Dendritic cell treated with granulocyte-macrophage colony-stimulating factor and Interleukin-4, amounts not matched to agents 40 ng/mL and 50 ng/mL, for 4 days (primary cell): ENCODE measurements around the gene PSMB1.
"Not testable (repeated sequence)": the region's sequence is repeated elsewhere in the genome, so short reads cannot be mapped to it uniquely, and the experiment has no call there.

Experiments used
- H3K27ac Mint-ChIP-seq: one replicate; pipeline ENCODE4 v1.8.0; 2022; ENCODE audit warnings: mild to moderate bottlenecking, mixed read lengths
- H3K27me3 Mint-ChIP-seq: one replicate; pipeline ENCODE4 v1.8.0; 2022; ENCODE audit warnings: mild to moderate bottlenecking, mixed read lengths
- H3K36me3 Mint-ChIP-seq: one replicate; pipeline ENCODE4 v1.8.0; 2022; ENCODE audit warnings: low read depth, mixed read lengths
- H3K4me1 Mint-ChIP-seq: one replicate; pipeline ENCODE4 v1.8.0; 2022; ENCODE audit warnings: low read depth, mixed read lengths
- H3K4me3 Mint-ChIP-seq: one replicate; pipeline ENCODE4 v1.8.0; 2022; ENCODE audit warnings: mild to moderate bottlenecking, moderate library complexity, mixed read lengths
- H3K9me3 Mint-ChIP-seq: one replicate; pipeline ENCODE4 v1.8.0; 2022; ENCODE audit warnings: mixed read lengths
- intact Hi-C: fragments of 100-400 bp; cut with micrococcal nuclease; formaldehyde crosslinking; loops from one replicate; pipeline ENCODE4 v1.15.0; 2022

PSMB1 gene

DNA sequence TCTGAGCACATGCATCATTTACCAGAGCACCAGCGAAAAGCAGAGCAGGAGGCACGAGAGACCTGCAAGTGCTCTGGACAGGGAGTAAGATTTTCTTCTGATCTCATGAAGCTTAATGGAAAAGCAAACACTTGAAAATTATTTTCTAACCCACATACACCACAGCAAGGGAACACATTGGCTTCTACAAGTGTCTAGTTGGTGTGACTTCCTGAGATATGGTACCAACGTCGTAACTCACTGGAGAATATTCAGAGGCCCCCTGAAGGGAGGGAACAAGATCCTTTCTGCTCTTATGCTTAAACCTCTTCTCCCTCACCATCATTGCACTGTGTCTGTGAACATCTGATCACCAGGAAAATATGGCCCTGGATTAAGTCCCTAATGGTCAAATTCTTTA is 48.6 kb downstream of the PSMB1 start:
- intact Hi-C loops, result no loop called here
- peaks cover 32% of the 10 kb centered on the region for H3K9me3 Mint-ChIP-seq
- no peak overlapping the region for H3K4me3 Mint-ChIP-seq
- H3K27ac Mint-ChIP-seq, result no peak overlapping the region
- no peaks in the 10 kb centered on the region for H3K4me1 Mint-ChIP-seq
- H3K27me3 Mint-ChIP-seq, result peaks cover 8% of the 10 kb centered on the region
- H3K36me3 Mint-ChIP-seq, result no peaks in the 10 kb centered on the region

GRCh38 chr6:170503414-170503761 is 49.7 kb downstream of the PSMB1 start:
- Mint-ChIP-seq H3K27ac (no peak overlapping the region), H3K4me3 (no peak overlapping the region), H3K36me3 (no peaks in the 10 kb centered on the region), H3K4me1 (no peaks in the 10 kb centered on the region), H3K9me3 (peaks cover 32% of the 10 kb centered on the region), H3K27me3 (peaks cover 8% of the 10 kb centered on the region)
- intact Hi-C loops, result no loop called here

DNA sequence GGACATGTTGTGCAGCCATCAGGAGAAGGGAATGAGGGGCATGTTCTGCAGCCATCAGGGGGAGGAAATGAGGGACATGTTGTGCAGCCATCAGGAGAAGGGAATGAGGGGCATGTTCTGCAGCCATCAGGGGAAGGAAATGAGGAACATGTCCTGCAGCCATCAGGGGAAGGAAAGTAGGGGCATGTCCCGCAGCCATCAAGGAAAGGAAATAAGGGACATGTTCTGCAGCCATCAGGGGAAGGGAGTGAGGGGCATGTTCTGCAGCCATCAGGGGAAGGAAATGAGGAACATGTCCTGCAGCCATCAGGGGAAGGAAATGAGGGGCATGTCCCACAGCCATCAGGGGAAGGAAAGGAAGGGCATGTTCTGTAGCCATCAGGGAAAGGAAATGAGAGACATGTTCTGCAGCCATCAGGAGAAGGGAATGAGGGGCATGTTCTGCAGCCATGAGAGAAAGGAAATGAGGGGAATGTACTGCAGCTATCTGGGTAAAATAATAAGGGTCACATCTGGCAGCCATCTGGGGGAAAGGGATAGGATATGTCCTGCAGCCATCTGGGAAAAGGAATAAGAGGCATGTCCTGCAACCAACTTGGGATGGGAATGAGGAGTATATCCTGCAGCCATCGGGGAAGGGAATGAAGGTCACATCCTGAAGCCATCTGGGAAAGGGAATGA is 50.2 kb downstream of the PSMB1 start:
- H3K27me3 Mint-ChIP-seq, H3K27ac Mint-ChIP-seq, H3K4me3 Mint-ChIP-seq, H3K4me1 Mint-ChIP-seq, H3K36me3 Mint-ChIP-seq, intact Hi-C loops: not testable (repeated sequence)
- H3K9me3 Mint-ChIP-seq, result peaks cover 32% of the 10 kb centered on the region

DNA sequence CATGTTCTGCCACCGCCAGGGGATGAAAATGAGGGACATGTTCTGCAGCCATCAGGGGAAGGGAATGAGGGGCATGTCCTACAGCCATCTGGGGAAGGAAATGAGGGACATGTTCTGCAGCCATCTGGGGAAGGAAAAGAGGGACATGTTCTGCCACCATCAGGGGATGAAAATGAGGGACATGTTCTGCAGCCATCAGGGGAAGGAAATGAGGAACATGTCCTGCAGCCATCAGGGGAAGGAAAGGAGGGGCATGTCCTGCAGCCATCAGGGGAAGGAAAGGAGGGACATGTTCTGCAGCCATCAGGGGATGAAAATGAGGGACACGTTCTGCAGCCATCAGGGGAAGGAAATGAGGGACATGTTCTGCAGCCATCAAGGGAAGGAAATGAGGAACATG is 50.8 kb downstream of the PSMB1 start:
- H3K9me3 Mint-ChIP-seq, result peaks cover 32% of the 10 kb centered on the region
- H3K4me3 Mint-ChIP-seq, H3K36me3 Mint-ChIP-seq, H3K27ac Mint-ChIP-seq, H3K27me3 Mint-ChIP-seq, H3K4me1 Mint-ChIP-seq, intact Hi-C loops: not testable (repeated sequence)

GRCh38 chr6:170500955-170501590 is 52.0 kb downstream of the PSMB1 start:
- no peaks in the 10 kb centered on the region for H3K4me1 Mint-ChIP-seq
- H3K9me3 Mint-ChIP-seq, result peaks cover 32% of the 10 kb centered on the region
- H3K36me3 Mint-ChIP-seq, result no peaks in the 10 kb centered on the region
- H3K4me3 Mint-ChIP-seq, result no peak overlapping the region
- intact Hi-C loops, result no loop called here
- no peak overlapping the region for H3K27ac Mint-ChIP-seq
- peaks cover 6% of the 10 kb centered on the region for H3K27me3 Mint-ChIP-seq

DNA sequence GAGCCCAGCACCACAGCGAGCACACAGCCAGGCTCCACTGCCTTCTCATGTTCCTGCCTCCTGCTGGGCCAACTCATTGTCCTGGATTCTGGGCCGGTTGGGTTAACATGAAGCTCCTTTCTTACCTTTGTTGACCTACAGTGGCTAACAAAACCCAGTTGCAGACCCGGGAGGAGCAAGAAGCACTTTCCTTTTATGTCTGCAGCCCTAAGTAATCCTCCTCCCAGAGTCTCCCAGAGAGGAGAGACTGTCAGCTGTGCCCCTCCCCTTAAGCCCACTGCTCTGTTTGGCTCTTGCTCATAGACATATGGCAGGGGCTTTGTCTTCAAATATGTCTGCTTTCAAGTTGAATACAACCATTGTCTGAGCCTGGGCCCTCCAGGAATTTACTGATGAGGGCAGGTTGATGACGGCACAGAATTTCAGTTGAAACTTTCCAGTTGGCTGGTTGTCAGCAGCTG is 55.2 kb downstream of the PSMB1 start:
- H3K9me3 Mint-ChIP-seq, result peaks cover 25% of the 10 kb centered on the region
- H3K27ac Mint-ChIP-seq, result no peak overlapping the region
- H3K36me3 Mint-ChIP-seq, result no peaks in the 10 kb centered on the region
- no peak overlapping the region for H3K4me3 Mint-ChIP-seq
- peaks cover 7% of the 10 kb centered on the region for H3K4me1 Mint-ChIP-seq
- H3K27me3 Mint-ChIP-seq, result peaks cover 6% of the 10 kb centered on the region
- intact Hi-C loops, result no loop called here

- no peak overlapping the region for H3K4me3 Mint-ChIP-seq
Measured at GRCh38 chr6:170493354-170493753, 59.8 kb downstream of the PSMB1 start.

GRCh38 chr6:170490259-170490658 is 62.8 kb downstream of the PSMB1 start:
- Mint-ChIP-seq H3K27me3 (peaks cover 2% of the 10 kb centered on the region), H3K4me3 (no peak overlapping the region), H3K9me3 (no peaks in the 10 kb centered on the region), H3K27ac (no peak overlapping the region), H3K4me1 (peaks cover 7% of the 10 kb centered on the region), H3K36me3 (no peaks in the 10 kb centered on the region)
- intact Hi-C loops, result no loop called here

More at GRCh38 chr6:170493354-170493753, 59.8 kb downstream of the PSMB1 start:
- H3K4me1 Mint-ChIP-seq, result peaks cover 7% of the 10 kb centered on the region
- intact Hi-C loops, result no loop called here
- H3K36me3 Mint-ChIP-seq, result no peaks in the 10 kb centered on the region
- H3K9me3 Mint-ChIP-seq, result no peaks in the 10 kb centered on the region
- H3K27me3 Mint-ChIP-seq, result peaks cover 2% of the 10 kb centered on the region
- H3K27ac Mint-ChIP-seq, result no peak overlapping the region

GRCh38 chr6:170489836-170490235 is 63.3 kb downstream of the PSMB1 start:
- Mint-ChIP-seq H3K36me3 (no peaks in the 10 kb centered on the region), H3K27me3 (peaks cover 2% of the 10 kb centered on the region), H3K4me1 (peaks cover 7% of the 10 kb centered on the region), H3K9me3 (no peaks in the 10 kb centered on the region), H3K27ac (no peak overlapping the region), H3K4me3 (no peak overlapping the region)
- intact Hi-C loops, result no loop called here

DNA sequence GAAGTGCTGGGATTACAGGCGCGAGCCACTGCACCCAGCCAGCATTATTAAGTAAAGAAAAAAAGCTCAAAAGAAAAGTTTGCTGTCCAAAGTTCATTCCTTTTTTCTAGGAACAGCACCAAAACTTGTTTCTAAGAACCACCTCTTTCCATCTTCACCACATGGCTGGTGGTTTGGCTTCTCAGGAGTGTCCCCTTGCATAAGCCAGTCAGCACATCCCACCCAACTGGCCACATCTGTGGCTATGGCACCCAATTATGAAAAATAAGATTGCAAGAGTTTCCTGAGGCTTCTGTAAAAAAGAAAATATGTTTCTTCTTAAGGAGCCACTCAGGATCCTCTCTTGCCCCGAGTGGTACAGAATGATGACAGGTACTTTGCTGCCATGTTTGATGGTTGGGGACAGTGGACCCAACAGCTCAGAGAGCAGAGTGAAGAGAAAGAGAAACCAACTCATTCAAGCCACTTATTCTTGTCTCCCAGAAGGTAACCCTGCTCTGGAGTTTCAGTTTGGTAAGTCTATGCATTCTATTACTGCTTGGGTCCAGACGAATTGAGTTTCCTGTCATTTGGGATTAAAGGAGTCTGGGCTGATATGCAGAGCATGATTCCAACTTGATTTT is 65.3 kb downstream of the PSMB1 start:
- no peaks in the 10 kb centered on the region for H3K27me3 Mint-ChIP-seq
- no peaks in the 10 kb centered on the region for H3K4me1 Mint-ChIP-seq
- no peak overlapping the region for H3K27ac Mint-ChIP-seq
- no peak overlapping the region for H3K4me3 Mint-ChIP-seq
- intact Hi-C loops, result no loop called here
- H3K9me3 Mint-ChIP-seq, result no peaks in the 10 kb centered on the region
- no peaks in the 10 kb centered on the region for H3K36me3 Mint-ChIP-seq

GRCh38 chr6:170485159-170485558 is 67.9 kb downstream of the PSMB1 start:
- Mint-ChIP-seq H3K27me3 (no peaks in the 10 kb centered on the region), H3K27ac (no peak overlapping the region), H3K36me3 (no peaks in the 10 kb centered on the region), H3K4me3 (no peak overlapping the region), H3K4me1 (no peaks in the 10 kb centered on the region), H3K9me3 (no peaks in the 10 kb centered on the region)
- intact Hi-C loops, result no loop called here
